Ectodermal cell (in vitro differentiated cells): ENCODE measurements around the gene NXNL2.

Source experiments
- H3K27ac ChIP-seq: 2 replicates; pipeline ENCODE4 v1.7.0; 2013; ENCODE audit warnings: mild to moderate bottlenecking, low read depth, low read length; ENCODE audit not compliant: insufficient read depth, poor library complexity, severe bottlenecking
- H3K27me3 ChIP-seq: 2 replicates; pipeline ENCODE4 v1.7.0; 2013; ENCODE audit warnings: mild to moderate bottlenecking, low read length; ENCODE audit not compliant: insufficient read depth, control insufficient read depth, poor library complexity, severe bottlenecking
- H3K36me3 ChIP-seq: one replicate; pipeline ENCODE4 v1.7.0; 2013; ENCODE audit warnings: low read length; ENCODE audit not compliant: control insufficient read depth, insufficient read depth
- H3K4me1 ChIP-seq: one replicate; pipeline ENCODE4 v1.7.0; 2013; ENCODE audit warnings: low read length; ENCODE audit not compliant: control insufficient read depth, insufficient read depth
- H3K4me3 ChIP-seq: 2 replicates; pipeline ENCODE4 v1.7.0; 2013; ENCODE audit warnings: low read depth, low read length, control low read depth; ENCODE audit not compliant: insufficient read depth
- H3K9me3 ChIP-seq: 2 replicates; pipeline ENCODE4 v1.7.0; 2013; ENCODE audit warnings: mild to moderate bottlenecking, low read length, moderate library complexity; ENCODE audit not compliant: control insufficient read depth
- WGBS, 2 experiments: methylation state at CpG; one replicate each; pipeline ENCODE4 v1.1.7; 2013; ENCODE audit warnings: missing lambda C conversion rate in 2 of 2; 5-methylcytosine and 5-hydroxymethylcytosine counted together

NXNL2 gene

DNA sequence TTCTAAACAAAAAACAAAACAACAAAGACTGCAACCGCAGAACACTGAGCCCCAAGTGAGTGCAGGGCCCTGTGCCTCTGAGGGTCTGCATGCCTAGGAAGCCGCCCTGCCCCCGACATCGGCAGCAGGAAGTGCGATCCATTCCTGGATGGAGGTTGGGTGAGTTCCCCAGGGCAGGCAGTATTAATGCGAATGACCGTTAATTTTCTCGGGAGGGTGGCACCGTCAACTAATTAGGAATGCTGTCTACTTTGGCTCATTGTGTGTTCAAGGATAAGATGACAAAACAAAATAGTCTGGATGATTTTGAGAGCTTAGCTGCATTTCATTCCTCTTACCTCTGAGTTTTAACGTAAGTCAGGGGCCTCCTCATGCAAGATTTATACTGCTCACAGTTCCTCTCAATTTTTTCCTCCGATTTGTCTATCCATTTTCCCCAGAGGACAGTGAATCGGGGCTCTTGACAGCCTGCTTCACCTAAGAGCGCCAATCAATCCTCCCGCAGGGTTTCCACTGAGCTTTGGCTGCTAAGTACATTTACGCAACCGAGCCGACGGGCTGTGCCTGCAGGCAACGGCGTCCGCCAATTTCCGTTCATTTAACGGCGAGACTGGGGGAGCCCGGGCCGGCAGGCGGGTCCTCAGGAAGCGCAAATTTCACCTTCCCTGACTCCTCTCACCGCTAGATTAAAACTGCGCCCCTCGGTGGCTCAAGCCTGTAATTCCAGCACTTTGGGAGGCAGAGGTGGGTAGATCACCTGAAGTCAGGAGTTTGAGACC, 2.9 kb upstream of the NXNL2 start:
- peak overlapping the region; percentile 22 for H3K4me3 ChIP-seq
- WGBS, 2 experiments, result 7 to 8% methylated on average over 31 of the region's 31 CpGs
- peaks cover 4% of the 10 kb centered on the region for H3K4me1 ChIP-seq
- H3K9me3 ChIP-seq, result no peaks in the 10 kb centered on the region
- no peaks in the 10 kb centered on the region for H3K36me3 ChIP-seq
- H3K27ac ChIP-seq, result peak overlapping the region; percentile 26
- peaks cover 54% of the 10 kb centered on the region for H3K27me3 ChIP-seq

DNA sequence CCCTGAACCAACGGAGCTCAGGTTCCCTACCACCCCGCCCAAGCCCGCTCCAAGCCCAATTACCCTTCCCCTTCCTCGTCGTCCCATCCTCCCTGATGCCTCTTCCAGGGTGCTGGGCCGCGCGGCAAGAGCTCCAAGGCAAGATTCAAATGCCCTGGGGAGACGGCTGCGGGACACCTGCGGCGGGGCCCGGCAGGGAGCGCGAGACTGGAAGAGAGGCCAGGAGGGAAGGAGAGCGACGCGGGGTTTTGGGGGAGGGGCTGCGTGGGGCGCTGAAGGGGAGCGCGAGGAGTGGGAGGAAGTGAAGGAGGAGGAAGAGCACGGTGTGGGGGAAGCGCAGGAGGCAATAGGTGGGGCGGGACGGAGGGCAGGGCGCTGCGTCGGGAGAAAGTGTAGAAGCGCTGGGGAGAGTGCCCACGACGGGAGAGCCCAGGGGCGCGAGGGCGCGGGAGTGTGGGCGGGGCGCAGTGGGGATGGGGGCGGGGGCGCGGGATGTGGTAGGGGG, 975 bp upstream of the NXNL2 start:
- Histone ChIP-seq H3K4me3 (peak overlapping the region; percentile 50), H3K27ac (no peak overlapping the region), H3K9me3 (no peaks in the 10 kb centered on the region), H3K27me3 (peaks cover 54% of the 10 kb centered on the region), H3K4me1 (peaks cover 16% of the 10 kb centered on the region), H3K36me3 (no peaks in the 10 kb centered on the region)
- WGBS, 2 experiments, result 1 to 2% methylated on average over 41 of the region's 41 CpGs

DNA sequence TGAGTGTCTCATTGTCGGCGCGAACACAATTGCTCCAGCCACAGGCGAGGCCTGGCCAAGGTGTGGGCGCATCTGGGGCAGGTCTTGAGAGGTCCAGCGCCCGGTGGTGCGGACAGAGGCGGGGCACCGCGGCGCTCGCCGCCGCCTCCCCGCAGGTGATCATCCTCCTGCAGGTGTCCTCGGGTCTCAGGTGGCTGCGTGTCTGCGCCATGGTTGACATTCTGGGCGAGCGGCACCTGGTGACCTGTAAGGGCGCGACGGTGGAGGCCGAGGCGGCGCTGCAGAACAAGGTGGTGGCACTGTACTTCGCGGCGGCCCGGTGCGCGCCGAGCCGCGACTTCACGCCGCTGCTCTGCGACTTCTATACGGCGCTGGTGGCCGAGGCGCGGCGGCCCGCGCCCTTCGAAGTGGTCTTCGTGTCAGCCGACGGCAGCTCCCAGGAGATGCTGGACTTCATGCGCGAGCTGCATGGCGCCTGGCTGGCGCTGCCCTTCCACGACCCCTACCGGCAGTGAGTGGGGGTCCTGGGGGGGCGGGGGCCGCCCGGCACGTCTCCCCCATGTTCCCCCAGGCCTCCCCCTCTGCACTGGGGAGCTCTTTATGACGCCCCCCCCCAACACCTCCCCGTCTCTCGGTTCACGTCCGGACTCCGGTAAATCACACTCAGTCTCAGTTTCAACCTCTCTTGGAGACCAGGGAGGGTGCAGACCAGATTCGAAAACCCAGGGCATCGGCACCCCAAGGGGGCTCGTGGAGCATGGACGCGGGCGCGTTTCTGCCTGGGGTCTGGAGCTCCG, 446 bp downstream of the NXNL2 start:
- Histone ChIP-seq H3K4me3 (peak overlapping the region; percentile 50), H3K27me3 (peaks cover 54% of the 10 kb centered on the region), H3K9me3 (no peaks in the 10 kb centered on the region), H3K27ac (no peak overlapping the region), H3K36me3 (no peaks in the 10 kb centered on the region), H3K4me1 (peaks cover 16% of the 10 kb centered on the region)
- WGBS, 2 experiments, result 17 to 18% methylated on average over 75 of the region's 75 CpGs

DNA sequence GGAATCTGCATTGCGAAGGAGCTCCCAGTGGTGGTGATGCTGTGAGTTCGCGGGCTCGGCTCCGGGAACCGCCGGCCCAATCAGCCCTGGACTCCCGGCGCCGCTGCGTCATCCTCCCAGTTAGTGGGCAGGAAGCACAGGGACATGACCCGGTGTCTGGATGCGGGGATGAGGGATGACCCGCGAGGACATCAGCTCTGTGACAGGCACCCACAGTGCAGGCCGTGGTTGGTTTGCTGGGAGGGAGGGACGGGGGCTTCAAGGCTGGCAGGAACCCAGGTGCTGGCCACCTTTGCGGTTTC, 996 bp downstream of the NXNL2 start:
- WGBS, 2 experiments, result 89 to 93% methylated on average over 18 of the region's 18 CpGs
- H3K4me1 ChIP-seq, result peaks cover 16% of the 10 kb centered on the region
- H3K27me3 ChIP-seq, result peaks cover 54% of the 10 kb centered on the region

DNA sequence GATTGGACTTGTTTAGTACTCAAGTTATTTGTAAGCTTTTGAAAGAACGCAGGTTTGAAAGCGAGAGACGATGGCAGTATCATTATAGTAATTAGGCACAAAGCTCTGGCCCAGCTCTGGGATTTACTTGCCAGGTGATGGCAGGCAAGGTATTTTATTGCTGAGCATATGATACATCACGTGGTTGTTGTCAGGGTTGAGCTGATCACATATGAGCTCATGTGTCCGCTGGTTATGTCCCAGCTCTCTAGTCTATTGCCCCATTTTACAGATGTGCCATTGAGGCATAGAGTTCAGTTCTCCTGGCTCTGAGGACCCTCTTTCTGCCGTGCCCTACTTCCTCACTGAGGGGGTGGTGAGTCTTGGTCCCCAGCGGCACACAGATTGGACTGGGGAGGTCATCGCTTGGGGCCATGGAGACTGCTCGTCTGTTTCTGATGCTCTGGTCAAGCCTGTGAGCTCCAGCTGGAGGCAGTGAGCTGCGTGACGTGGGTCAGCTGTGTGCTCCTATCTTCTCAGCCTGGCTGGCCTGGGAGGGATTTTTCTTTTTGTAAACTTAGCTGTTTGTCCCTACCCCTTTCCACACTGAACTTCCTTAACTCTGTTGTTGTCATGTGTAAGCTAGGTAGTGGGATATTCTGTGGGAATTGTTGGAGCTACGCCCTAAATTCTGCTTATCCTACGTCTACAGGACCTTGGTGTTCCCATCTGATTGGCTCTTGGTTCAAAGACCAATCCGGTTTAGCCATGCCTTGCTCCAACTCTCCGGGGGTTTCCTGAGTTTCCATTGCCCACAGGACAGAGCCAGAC, 2.2 kb downstream of the NXNL2 start:
- Histone ChIP-seq H3K4me1 (peaks cover 13% of the 10 kb centered on the region), H3K9me3 (no peaks in the 10 kb centered on the region), H3K27ac (no peak overlapping the region), H3K27me3 (peaks cover 48% of the 10 kb centered on the region), H3K4me3 (no peak overlapping the region), H3K36me3 (no peaks in the 10 kb centered on the region)
- WGBS, 2 experiments, result 88 to 89% methylated on average over 15 of the region's 15 CpGs

More for the DNA sequence above, 996 bp downstream of the NXNL2 start:
- H3K4me3 ChIP-seq, result no peak overlapping the region
- H3K27ac ChIP-seq, result no peak overlapping the region
- H3K36me3 ChIP-seq, result no peaks in the 10 kb centered on the region
- no peaks in the 10 kb centered on the region for H3K9me3 ChIP-seq

DNA sequence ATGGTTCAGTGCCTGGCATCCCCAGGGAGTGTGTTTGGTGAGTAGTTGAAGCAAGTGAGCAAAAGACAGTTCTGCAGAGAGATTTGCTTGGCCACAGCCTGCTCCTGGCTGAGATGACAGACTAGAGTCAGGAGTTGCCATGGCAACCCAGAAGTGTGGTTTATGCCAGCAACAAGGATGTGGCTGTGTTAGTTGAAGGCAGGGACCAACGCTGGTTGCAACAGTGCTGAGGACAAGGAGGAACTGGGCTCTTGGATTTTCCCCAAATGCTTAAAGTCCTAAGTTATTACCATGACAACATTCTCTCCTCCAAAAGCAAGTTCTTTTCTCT, 2.7 kb downstream of the NXNL2 start:
- Histone ChIP-seq H3K27me3 (peaks cover 42% of the 10 kb centered on the region), H3K4me3 (no peak overlapping the region), H3K27ac (no peak overlapping the region)

DNA sequence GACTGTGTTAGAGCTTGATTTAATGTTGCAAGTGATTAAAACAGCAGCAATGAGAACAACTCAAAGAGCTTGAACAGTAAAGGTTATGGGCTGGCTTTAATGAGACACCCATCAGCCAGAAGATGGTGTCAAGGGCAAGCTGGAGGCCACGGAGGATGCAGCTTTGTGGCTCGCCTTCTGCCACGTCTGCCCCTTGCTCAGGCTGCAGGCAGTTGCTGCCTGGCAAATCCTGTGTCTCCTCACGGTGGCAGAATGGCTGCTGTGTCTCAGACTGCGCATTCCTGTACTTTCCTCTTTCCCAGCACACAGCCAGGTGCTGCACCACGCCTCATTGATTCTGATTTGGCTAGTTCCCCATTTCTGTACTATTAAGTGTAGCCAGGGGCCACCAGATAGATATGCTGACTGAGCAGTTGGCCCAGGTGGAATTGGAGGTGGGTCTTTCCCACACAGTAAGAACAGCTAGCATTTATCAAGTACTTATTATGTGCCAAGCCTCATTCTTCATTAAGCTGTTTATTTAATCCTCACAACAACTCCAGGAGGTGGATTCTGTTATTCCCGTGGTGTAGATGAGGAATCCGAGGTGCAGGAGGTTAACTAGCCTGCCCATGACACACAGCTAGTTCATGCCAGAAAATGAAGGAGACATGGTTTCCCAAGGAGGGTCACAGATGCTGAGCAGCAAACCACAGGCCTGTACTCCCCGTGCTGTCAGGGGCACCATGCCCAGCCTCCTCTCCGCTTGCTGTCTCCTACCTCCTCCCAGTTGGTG, 3.5 kb downstream of the NXNL2 start:
- WGBS, 2 experiments, result 90 to 92% methylated on average over 10 of the region's 10 CpGs
- no peak overlapping the region for H3K4me3 ChIP-seq
- no peak overlapping the region for H3K27ac ChIP-seq
- no peaks in the 10 kb centered on the region for H3K9me3 ChIP-seq
- no peaks in the 10 kb centered on the region for H3K36me3 ChIP-seq
- H3K4me1 ChIP-seq, result peaks cover 12% of the 10 kb centered on the region
- peaks cover 35% of the 10 kb centered on the region for H3K27me3 ChIP-seq

More for the DNA sequence above, 2.7 kb downstream of the NXNL2 start:
- WGBS, 2 experiments, result 52 to 56% methylated on average over 1 of the region's 1 CpG
- no peaks in the 10 kb centered on the region for H3K9me3 ChIP-seq
- no peaks in the 10 kb centered on the region for H3K36me3 ChIP-seq
- H3K4me1 ChIP-seq, result peaks cover 12% of the 10 kb centered on the region

DNA sequence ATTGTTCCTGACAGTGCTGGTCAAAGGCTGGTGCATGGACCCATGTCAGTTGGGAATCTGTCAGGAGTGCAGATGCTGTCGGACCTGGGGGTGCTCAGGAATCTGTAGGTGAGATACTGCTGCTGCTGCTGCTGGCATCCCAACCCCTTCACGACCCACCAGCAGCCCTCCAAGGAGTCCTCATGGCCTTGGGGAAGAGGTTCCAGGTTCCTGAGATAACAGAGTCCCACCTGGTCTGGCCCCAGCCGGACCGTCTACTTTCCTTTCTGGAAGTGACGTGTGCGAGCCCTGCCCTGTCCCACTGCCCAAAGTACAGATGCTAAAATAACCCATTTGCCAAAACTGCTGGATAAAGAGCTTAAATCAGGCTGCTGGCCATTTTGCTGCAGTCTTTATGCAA, 4.3 kb downstream of the NXNL2 start:
- H3K36me3 ChIP-seq, result no peaks in the 10 kb centered on the region

DNA sequence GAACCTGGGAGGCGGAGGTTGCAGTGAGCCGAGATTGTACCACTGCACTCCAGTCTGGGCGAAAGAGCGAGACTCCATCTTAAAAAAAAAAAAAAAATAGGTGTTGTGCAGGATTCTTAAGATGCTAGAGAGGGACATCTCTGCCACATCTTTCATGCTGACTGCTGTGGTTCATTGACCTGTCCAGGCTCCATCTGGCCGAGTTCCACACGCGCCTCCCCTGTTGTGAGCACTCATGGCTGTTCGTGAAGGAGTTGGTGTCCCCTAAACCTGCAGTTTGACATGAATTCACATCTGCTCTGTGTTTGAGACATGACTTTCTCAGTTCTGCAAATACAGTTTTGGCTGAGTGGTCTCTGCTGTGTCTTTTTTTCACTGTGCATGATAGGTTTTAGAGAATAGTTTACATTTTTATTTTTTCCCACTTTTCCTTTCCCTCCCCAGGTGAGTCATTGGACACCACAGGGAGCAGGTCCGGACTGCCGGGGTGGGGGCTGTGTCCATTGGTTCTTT, 5.3 kb downstream of the NXNL2 start:
- H3K27ac ChIP-seq, result no peak overlapping the region
- no peaks in the 10 kb centered on the region for H3K36me3 ChIP-seq
- peaks cover 17% of the 10 kb centered on the region for H3K27me3 ChIP-seq
- 92 to 93% methylated on average over 10 of the region's 10 CpGs for WGBS, 2 experiments
- no peaks in the 10 kb centered on the region for H3K9me3 ChIP-seq
- H3K4me1 ChIP-seq, result peaks cover 12% of the 10 kb centered on the region
- no peak overlapping the region for H3K4me3 ChIP-seq

More for the DNA sequence above, 4.3 kb downstream of the NXNL2 start:
- peaks cover 27% of the 10 kb centered on the region for H3K27me3 ChIP-seq
- peaks cover 12% of the 10 kb centered on the region for H3K4me1 ChIP-seq
- no peaks in the 10 kb centered on the region for H3K9me3 ChIP-seq
- WGBS, 2 experiments, result 90% methylated on average over 6 of the region's 6 CpGs
- no peak overlapping the region for H3K4me3 ChIP-seq
- no peak overlapping the region for H3K27ac ChIP-seq
